ENCODE measurements around the gene UIMC1. TPM values are rescaled to one million over a fixed set of nuclear protein-coding genes. Genes with fewer than 3 reads are reported as not detected.
A peak's percentile ranks its signal among the peaks of the same experiment; 100 is the strongest.
"Not testable (repeated sequence)": the region's sequence is repeated elsewhere in the genome, so short reads cannot be mapped to it uniquely, and the experiment has no call there.

UIMC1 gene
- total RNA-seq, 1 experiment from 2014 or later, result 48.4 TPM

GRCh38 chr5:176878463-176878862, 128.1 kb downstream of the UIMC1 start:
- in situ Hi-C loops (cut with HindIII; ENCODE audit: low sequenced_read_pairs), result no loop called here
- DNase-seq (ENCODE audit: low spot score), result no peak

GRCh38 chr5:176877793-176878331, 128.7 kb downstream of the UIMC1 start:
- in situ Hi-C loops (cut with HindIII; ENCODE audit: low sequenced_read_pairs), result no loop called here
- DNase-seq (ENCODE audit: low spot score), result no peak

- DNase-seq (ENCODE audit: low spot score), result no peak
- in situ Hi-C loops (cut with HindIII; ENCODE audit: low sequenced_read_pairs), result no loop called here
Observed at GRCh38 chr5:176876506-176877431, 129.8 kb downstream of the UIMC1 start.

GRCh38 chr5:176875783-176876505, 130.6 kb downstream of the UIMC1 start:
- in situ Hi-C loops (cut with HindIII; ENCODE audit: low sequenced_read_pairs), result no loop called here
- DNase-seq (ENCODE audit: low spot score), result no peak

- no peak for DNase-seq (ENCODE audit: low spot score)
- in situ Hi-C loops (cut with HindIII; ENCODE audit: low sequenced_read_pairs), result no loop called here
Observed at GRCh38 chr5:176875014-176875550, 131.5 kb downstream of the UIMC1 start.

- in situ Hi-C loops (cut with HindIII; ENCODE audit: low sequenced_read_pairs), result no loop called here
- no peak for DNase-seq (ENCODE audit: low spot score)
Observed at GRCh38 chr5:176874198-176874780, 132.3 kb downstream of the UIMC1 start.

GRCh38 chr5:176873541-176874172, 132.9 kb downstream of the UIMC1 start:
- in situ Hi-C loops (cut with HindIII; ENCODE audit: low sequenced_read_pairs), result no loop called here
- no peak for DNase-seq (ENCODE audit: low spot score)

- in situ Hi-C loops (cut with HindIII; ENCODE audit: low sequenced_read_pairs), result not testable (repeated sequence)
Observed at GRCh38 chr5:176873011-176873410, 133.6 kb downstream of the UIMC1 start.

GRCh38 chr5:176872586-176872985, 134.0 kb downstream of the UIMC1 start:
- in situ Hi-C loops (cut with HindIII; ENCODE audit: low sequenced_read_pairs); DNase-seq (ENCODE audit: low spot score): not testable (repeated sequence)

More at GRCh38 chr5:176873011-176873410, 133.6 kb downstream of the UIMC1 start:
- not testable (repeated sequence) for DNase-seq (ENCODE audit: low spot score)

GRCh38 chr5:176870644-176871043, 135.9 kb downstream of the UIMC1 start:
- DNase-seq (ENCODE audit: low spot score); in situ Hi-C loops (cut with HindIII; ENCODE audit: low sequenced_read_pairs): not testable (repeated sequence)

- in situ Hi-C loops (cut with HindIII; ENCODE audit: low sequenced_read_pairs), result no loop called here
Observed at GRCh38 chr5:176870110-176870591, 136.4 kb downstream of the UIMC1 start.

GRCh38 chr5:176869501-176870109, 137.0 kb downstream of the UIMC1 start:
- in situ Hi-C loops (cut with HindIII; ENCODE audit: low sequenced_read_pairs), result no loop called here
- no peak for DNase-seq (ENCODE audit: low spot score)

More at GRCh38 chr5:176870110-176870591, 136.4 kb downstream of the UIMC1 start:
- DNase-seq (ENCODE audit: low spot score), result peak; percentile 79

GRCh38 chr5:176868731-176869130, 137.8 kb downstream of the UIMC1 start:
- in situ Hi-C loops (cut with HindIII; ENCODE audit: low sequenced_read_pairs), result no loop called here
- DNase-seq (ENCODE audit: low spot score), result no peak

GRCh38 chr5:176868126-176868525, 138.5 kb downstream of the UIMC1 start:
- in situ Hi-C loops (cut with HindIII; ENCODE audit: low sequenced_read_pairs), result no loop called here
- DNase-seq (ENCODE audit: low spot score), result no peak

GRCh38 chr5:176866707-176867310, 139.8 kb downstream of the UIMC1 start:
- DNase-seq (ENCODE audit: low spot score), result no peak
- in situ Hi-C loops (cut with HindIII; ENCODE audit: low sequenced_read_pairs), result no loop called here

GRCh38 chr5:176865964-176866363, 140.6 kb downstream of the UIMC1 start:
- no peak for DNase-seq (ENCODE audit: low spot score)
- in situ Hi-C loops (cut with HindIII; ENCODE audit: low sequenced_read_pairs), result no loop called here

GRCh38 chr5:176864755-176865154, 141.8 kb downstream of the UIMC1 start:
- no peak for DNase-seq (ENCODE audit: low spot score)
- in situ Hi-C loops (cut with HindIII; ENCODE audit: low sequenced_read_pairs), result no loop called here

- no peak for DNase-seq (ENCODE audit: low spot score)
- in situ Hi-C loops (cut with HindIII; ENCODE audit: low sequenced_read_pairs), result no loop called here
Observed at GRCh38 chr5:176863765-176864098, 142.8 kb downstream of the UIMC1 start.

Measured in G401 (cell line).